Activated naive CD4-positive, alpha-beta T cell treated with anti-CD3 and anti-CD28 coated beads, Interleukin-2, amount 10 ng/mL, durations not matched to agents 7 days and 5 days (primary cell): ENCODE data around the gene PIP5K1A.

Experiments used
- CTCF ChIA-PET: fragments of 350-600 bp; sonication (Branson Sonifier 250); formaldehyde crosslinking; loops from one replicate; lab custom pipeline; 2021; ENCODE audit warnings: antibody characterized with exemption; lab: Charles Lee
- DNase-seq: peaks from one replicate; pipeline ENCODE4 v3.0.0-alpha.2; 2020
- H3K27ac Mint-ChIP-seq: one replicate; pipeline ENCODE4 v1.8.0; 2021; ENCODE audit warnings: mild to moderate bottlenecking, moderate library complexity, mixed read lengths
- H3K27me3 Mint-ChIP-seq: one replicate; pipeline ENCODE4 v1.8.0; 2021; ENCODE audit warnings: mild to moderate bottlenecking, mixed read lengths
- H3K36me3 Mint-ChIP-seq: one replicate; pipeline ENCODE4 v1.8.0; 2021; ENCODE audit warnings: mixed read lengths
- H3K4me1 Mint-ChIP-seq: one replicate; pipeline ENCODE4 v1.8.0; 2021; ENCODE audit warnings: mixed read lengths
- H3K4me3 Mint-ChIP-seq: one replicate; pipeline ENCODE4 v1.8.0; 2021; ENCODE audit warnings: mild to moderate bottlenecking, moderate library complexity, mixed read lengths
- H3K9me3 Mint-ChIP-seq: one replicate; pipeline ENCODE4 v1.8.0; 2021; ENCODE audit warnings: mixed read lengths

PIP5K1A gene, protein sequence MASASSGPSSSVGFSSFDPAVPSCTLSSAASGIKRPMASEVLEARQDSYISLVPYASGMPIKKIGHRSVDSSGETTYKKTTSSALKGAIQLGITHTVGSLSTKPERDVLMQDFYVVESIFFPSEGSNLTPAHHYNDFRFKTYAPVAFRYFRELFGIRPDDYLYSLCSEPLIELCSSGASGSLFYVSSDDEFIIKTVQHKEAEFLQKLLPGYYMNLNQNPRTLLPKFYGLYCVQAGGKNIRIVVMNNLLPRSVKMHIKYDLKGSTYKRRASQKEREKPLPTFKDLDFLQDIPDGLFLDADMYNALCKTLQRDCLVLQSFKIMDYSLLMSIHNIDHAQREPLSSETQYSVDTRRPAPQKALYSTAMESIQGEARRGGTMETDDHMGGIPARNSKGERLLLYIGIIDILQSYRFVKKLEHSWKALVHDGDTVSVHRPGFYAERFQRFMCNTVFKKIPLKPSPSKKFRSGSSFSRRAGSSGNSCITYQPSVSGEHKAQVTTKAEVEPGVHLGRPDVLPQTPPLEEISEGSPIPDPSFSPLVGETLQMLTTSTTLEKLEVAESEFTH

DNA sequence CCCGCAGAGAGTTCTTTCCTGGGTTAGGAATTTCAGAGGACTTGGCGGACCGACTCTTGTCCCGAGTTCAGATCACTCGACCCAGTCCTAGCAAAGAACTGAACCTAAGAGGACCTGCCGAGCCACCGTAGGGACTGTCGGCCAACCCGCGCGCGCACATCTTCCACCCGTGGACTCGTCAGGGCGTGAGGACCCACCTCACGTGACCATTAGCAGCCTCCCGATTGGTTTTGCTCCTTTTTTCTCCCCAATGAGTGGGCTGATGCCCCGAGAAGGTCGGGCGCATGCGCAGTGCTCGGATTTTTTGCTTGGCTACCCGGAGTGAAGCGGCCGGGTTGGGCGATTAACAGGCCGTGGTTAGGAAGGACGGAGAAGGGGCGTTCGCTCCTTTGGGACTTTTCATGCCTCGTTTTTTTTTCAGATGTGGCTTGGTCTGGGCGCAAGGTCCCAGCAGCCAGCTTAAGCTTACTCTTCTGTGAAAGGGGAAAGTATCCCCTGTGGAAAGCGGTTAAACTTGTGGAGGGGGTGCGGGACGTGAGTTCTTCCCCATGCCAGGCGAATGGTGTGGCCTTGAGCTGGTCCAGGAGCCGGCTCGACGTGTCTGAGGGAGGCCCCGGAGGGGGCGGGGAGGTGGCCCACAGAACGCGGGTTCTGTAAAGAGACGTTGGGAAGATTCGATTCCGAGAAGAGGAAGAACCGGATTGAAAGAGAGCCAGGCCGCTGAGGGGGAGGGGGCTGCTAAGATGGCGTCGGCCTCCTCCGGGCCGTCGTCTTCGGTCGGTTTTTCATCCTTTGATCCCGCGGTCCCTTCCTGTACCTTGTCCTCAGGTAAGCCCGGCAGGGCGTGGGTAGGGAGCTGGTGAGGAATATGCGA lies at the start of gene PIP5K1A:
Gene PIP5K1A (plus strand): TSS at position 299 of the 874 bp plus-strand sequence. CDS start 445 bp downstream, at position 744.
- H3K36me3 Mint-ChIP-seq, result peaks cover 20% of the 10 kb centered on the region
- CTCF ChIA-PET, result interaction anchor here (0.6 kb wide), 1 partner anchor 99 kb away, joined by 3 read pairs; no protein-coding TSS in a partner anchor
- H3K9me3 Mint-ChIP-seq, result no peaks in the 10 kb centered on the region
- H3K27me3 Mint-ChIP-seq, result peaks cover 29% of the 10 kb centered on the region
- DNase-seq, result peak; percentile 100
- H3K4me3 Mint-ChIP-seq, result peak within 1 kb of the TSS; percentile 92
- H3K27ac Mint-ChIP-seq, result peak within 1 kb of the TSS; percentile 98
- peaks cover 45% of the 10 kb centered on the region for H3K4me1 Mint-ChIP-seq

DNA sequence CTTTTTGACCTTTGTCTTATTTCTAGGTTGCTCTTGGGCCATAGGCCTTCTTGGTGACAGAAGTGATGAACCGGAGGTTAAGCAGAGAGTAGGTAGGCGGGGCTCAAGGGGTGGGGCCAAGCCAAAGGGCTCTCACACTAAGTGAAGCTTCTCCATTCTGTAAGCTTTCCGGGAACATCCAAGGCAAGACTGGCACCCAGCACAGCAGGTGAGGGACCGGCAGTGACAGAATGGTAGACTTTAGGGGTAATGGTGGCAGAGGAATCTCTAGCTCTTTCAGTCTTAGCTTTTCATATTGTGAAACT lies 41.9 kb upstream of the PIP5K1A start, which contains the start of gene TNFAIP8L2:
Gene TNFAIP8L2 (plus strand): TSS at position 135 of the 305 bp plus-strand sequence. CDS start 2,049 bp downstream, outside the sequence.
- peak; percentile 90 for DNase-seq
- CTCF ChIA-PET, result interaction anchor here (0.6 to 8.9 kb wide), 22 partner anchors 8 to 183 kb away, joined by 3 to 160 read pairs (median 4); partner anchors contain the start of genes MINDY1 and SCNM1
- peaks cover 56% of the 10 kb centered on the region for H3K4me1 Mint-ChIP-seq
- no peaks in the 10 kb centered on the region for H3K9me3 Mint-ChIP-seq
- no peaks in the 10 kb centered on the region for H3K27me3 Mint-ChIP-seq
- H3K4me3 Mint-ChIP-seq, result peak within 1 kb of the TSS; percentile 97
- H3K27ac Mint-ChIP-seq, result peak within 1 kb of the TSS; percentile 94
- peaks cover 41% of the 10 kb centered on the region for H3K36me3 Mint-ChIP-seq

DNA sequence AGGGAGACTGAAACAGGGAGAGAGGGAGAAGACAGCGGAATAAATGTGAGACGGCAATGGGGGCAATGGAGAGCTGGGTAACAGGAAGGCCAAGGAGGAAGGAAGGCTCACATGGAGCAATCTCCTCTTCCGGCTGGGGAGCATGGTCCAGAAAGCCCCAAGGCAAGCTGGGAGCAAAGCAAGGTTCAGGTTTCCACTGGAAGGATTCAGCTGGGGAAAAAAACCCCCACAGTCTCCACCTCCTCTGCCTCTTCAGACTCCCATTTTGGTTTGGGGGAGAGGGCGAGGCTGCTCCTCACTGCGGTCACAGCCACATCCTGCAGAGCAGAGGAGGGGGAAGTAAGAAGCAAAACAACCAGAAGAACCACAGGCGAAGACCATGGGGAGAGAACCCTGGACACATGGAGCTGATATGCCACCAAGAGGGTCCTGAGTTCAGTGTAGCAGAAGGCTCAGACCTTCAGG lies 41.3 kb upstream of the PIP5K1A start:
- Mint-ChIP-seq H3K36me3 (peaks cover 48% of the 10 kb centered on the region), H3K4me1 (peaks cover 62% of the 10 kb centered on the region), H3K9me3 (no peaks in the 10 kb centered on the region), H3K4me3 (peak overlapping the region; percentile 97), H3K27me3 (no peaks in the 10 kb centered on the region), H3K27ac (peak overlapping the region; percentile 94)
- DNase-seq, result peak; percentile 84
- CTCF ChIA-PET, result interaction anchor here (0.6 to 8.9 kb wide), 23 partner anchors 8 to 184 kb away, joined by 3 to 160 read pairs (median 4); partner anchors contain the start of genes MINDY1 and SCNM1

DNA sequence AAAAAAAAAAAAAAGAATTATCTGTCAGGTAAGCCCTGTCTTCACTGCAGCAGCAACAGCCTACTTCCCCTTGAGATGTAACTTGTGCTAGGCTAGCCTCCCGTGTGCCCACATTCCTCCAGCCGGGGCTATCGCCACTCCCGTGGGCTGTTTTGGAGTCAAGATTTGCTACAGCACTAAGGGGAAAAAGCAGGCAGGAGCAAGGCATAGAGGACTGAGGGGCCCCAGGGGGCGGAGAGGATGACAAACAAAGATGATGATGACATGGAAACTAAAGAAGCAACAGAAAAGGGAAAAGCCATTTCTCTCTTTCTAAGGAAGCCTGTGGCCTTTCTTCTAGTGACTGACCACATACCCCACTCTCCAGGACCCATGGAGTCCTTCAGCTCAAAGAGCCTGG lies 40.0 kb upstream of the PIP5K1A start:
- no peak for DNase-seq
- H3K27ac Mint-ChIP-seq, result peak overlapping the region; percentile 94
- CTCF ChIA-PET, result interaction anchor here (1.9 to 8.9 kb wide), 2 partner anchors 58 to 94 kb away, joined by 7 to 160 read pairs; no protein-coding TSS in a partner anchor
- peak overlapping the region; percentile 97 for H3K4me3 Mint-ChIP-seq
- peaks cover 53% of the 10 kb centered on the region for H3K36me3 Mint-ChIP-seq
- no peaks in the 10 kb centered on the region for H3K27me3 Mint-ChIP-seq
- H3K9me3 Mint-ChIP-seq, result no peaks in the 10 kb centered on the region
- H3K4me1 Mint-ChIP-seq, result peaks cover 69% of the 10 kb centered on the region

DNA sequence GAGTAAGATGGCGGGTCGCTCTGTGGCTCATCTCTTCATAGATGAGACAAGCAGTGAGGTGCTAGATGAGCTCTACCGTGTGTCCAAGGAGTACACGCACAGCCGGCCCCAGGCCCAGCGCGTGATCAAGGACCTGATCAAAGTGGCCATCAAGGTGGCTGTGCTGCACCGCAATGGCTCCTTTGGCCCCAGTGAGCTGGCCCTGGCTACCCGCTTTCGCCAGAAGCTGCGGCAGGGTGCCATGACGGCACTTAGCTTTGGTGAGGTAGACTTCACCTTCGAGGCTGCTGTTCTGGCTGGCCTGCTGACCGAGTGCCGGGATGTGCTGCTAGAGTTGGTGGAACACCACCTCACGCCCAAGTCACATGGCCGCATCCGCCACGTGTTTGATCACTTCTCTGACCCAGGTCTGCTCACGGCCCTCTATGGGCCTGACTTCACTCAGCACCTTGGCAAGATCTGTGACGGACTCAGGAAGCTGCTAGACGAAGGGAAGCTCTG lies 39.6 kb upstream of the PIP5K1A start:
- Mint-ChIP-seq H3K36me3 (peaks cover 53% of the 10 kb centered on the region), H3K27ac (peak overlapping the region; percentile 94), H3K9me3 (no peaks in the 10 kb centered on the region), H3K4me1 (peaks cover 71% of the 10 kb centered on the region), H3K27me3 (no peaks in the 10 kb centered on the region), H3K4me3 (peak overlapping the region; percentile 97)
- DNase-seq, result no peak
- CTCF ChIA-PET, result interaction anchor here (1.9 to 8.9 kb wide), 2 partner anchors 58 to 94 kb away, joined by 7 to 160 read pairs; no protein-coding TSS in a partner anchor

DNA sequence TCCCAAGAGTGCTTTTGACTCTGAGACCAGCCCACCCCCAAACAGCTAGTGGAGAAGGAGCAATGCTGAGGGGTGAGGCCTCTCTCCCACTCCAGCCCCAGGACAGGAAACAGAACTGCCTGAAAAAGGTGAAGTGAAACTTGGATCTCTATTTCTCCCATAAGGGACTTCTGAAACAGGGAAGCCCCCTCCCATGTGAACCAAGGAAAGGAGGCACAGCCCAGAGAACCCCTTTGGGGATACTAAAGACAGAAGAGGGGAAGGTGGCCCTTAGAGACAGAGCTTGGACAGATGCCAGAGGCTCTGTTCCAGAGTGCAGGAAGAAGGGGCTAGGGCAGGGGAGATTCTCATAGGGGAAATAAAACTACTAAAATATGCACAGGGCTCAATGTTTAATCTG lies 39.0 kb upstream of the PIP5K1A start:
- CTCF ChIA-PET, result interaction anchor here (1.9 to 8.9 kb wide), 2 partner anchors 59 to 93 kb away, joined by 7 to 160 read pairs; no protein-coding TSS in a partner anchor
- H3K4me3 Mint-ChIP-seq, result peak overlapping the region; percentile 41
- peaks cover 58% of the 10 kb centered on the region for H3K36me3 Mint-ChIP-seq
- H3K4me1 Mint-ChIP-seq, result peaks cover 75% of the 10 kb centered on the region
- peak overlapping the region; percentile 94 for H3K27ac Mint-ChIP-seq
- no peak for DNase-seq
- no peaks in the 10 kb centered on the region for H3K9me3 Mint-ChIP-seq
- no peaks in the 10 kb centered on the region for H3K27me3 Mint-ChIP-seq

DNA sequence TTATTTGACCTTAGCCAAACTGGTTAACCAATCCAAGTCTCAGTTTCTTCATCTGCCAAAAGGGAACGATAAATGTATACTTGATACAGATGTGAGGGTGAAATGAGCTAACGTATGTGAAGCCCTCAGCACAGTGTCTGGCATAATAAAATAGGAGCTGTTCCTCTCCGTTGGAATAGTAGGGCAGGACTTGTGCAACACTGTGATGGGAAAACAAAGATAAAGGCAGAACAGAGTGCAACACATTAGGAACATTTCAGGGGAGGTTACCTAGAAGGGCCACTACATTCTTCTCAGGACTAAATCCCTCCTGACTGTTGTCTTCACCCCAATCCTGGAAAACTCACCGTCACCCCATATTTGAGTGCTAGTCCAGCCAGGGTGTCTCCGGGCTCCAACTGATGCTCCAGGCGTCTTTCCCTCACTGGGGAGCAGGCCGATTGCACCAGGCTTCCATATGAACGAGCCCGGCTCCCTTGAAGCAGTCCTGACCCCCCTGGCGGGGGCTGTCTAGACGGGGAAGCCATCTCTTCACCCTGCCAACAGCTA lies 33.5 kb upstream of the PIP5K1A start:
- peak overlapping the region; percentile 93 for H3K27ac Mint-ChIP-seq
- no peaks in the 10 kb centered on the region for H3K9me3 Mint-ChIP-seq
- CTCF ChIA-PET, result interaction anchor here (0.9 to 1.0 kb wide), 2 partner anchors 65 to 140 kb away, joined by 3 read pairs; no protein-coding TSS in a partner anchor
- peaks cover 4% of the 10 kb centered on the region for H3K27me3 Mint-ChIP-seq
- peaks cover 71% of the 10 kb centered on the region for H3K4me1 Mint-ChIP-seq
- H3K4me3 Mint-ChIP-seq, result peak overlapping the region; percentile 86
- peaks cover 63% of the 10 kb centered on the region for H3K36me3 Mint-ChIP-seq
- no peak for DNase-seq

DNA sequence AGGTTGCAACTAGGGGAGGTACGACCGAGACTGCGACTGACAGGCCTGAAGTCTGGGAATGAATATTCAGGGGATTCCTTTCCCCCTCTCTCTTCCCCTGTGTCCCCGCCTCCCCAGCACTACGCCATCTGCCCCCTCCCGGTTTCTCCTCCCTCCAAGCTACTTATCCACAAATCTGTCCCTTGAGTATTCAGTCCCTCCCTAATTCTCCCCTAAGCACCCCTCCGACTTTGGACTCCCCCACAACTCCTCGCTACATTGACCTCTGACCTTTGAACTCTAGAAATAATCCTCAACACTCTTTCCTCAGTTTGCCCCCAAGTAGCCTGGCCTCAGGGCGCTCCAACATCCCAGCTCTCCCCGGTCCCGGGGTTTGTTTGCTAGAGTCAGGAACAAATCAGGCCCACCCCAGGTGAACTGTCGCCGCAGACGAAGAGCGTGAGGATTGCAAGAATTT lies 33.0 kb upstream of the PIP5K1A start:
- peaks cover 67% of the 10 kb centered on the region for H3K4me1 Mint-ChIP-seq
- peaks cover 4% of the 10 kb centered on the region for H3K27me3 Mint-ChIP-seq
- peak overlapping the region; percentile 86 for H3K4me3 Mint-ChIP-seq
- H3K9me3 Mint-ChIP-seq, result no peaks in the 10 kb centered on the region
- CTCF ChIA-PET, result interaction anchor here (0.9 to 1.0 kb wide), 2 partner anchors 66 to 141 kb away, joined by 3 read pairs; no protein-coding TSS in a partner anchor
- H3K36me3 Mint-ChIP-seq, result peaks cover 59% of the 10 kb centered on the region
- no peak for DNase-seq
- H3K27ac Mint-ChIP-seq, result peak overlapping the region; percentile 93

DNA sequence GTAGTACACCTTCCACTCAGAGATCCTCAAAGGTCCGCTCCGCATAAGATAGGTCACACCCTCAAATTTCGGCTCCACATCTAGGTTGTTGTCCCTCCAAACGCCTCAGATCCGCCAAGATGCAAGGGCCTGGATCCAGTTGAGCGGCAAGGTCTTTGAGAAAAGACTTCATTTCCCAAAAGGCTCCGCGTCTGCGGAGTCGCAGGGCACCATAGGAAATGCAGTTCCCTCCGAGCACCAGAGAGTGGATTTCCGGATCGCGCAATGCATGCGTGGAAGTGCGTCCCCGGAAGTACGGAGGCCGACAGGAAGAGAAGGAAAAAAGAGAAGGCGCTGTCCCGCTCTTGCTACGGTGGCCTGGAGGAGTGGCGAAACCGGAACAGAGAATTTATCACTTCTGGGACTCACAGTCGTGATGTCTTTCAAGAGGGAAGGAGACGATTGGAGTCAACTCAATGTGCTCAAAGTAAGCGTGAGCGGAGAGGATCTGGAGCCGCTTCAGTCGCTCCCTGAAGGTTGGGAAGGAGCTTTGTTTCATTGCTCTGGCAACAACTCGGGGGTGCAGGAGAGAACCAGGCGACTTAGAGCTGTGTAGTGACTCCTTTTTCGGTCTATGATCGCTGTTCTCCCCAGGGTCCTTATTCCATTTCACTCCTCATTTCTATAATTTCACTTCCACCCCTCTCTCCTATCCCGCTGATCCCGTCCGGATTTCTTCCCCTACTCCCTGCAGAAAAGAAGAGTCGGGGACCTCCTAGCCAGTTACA lies 32.4 kb upstream of the PIP5K1A start, which contains the start of the genes LYSMD1 and SCNM1:
Gene LYSMD1 (minus strand): TSS at position 165 of the 767 bp plus-strand sequence. CDS start 644 bp downstream, outside the sequence.
Gene SCNM1 (plus strand): TSS at position 407 of the 767 bp plus-strand sequence. CDS start 9 bp downstream, at position 416.
- peaks cover 61% of the 10 kb centered on the region for H3K4me1 Mint-ChIP-seq

DNA sequence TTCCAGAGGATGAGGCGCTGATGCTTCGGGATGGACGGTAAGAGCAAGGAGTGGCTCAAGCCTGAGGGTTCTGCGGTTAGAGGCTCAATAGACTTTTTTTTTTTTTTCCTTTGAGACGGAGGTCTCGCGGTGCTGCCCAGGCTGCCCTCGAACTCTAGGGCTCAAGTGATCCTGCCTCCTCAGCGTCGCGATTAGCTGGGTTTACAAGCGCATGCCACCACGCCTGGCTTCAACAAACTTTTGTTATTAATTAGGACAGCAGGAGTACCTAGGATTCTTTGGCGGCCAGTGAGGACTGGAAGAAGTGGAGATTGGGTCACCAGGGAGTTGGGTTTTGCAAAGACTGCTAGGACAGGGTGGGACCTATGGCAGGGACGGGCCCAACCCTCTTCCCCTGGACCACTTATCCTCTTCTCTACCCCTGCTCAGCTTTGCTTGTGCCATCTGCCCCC lies 31.8 kb upstream of the PIP5K1A start:
- no peaks in the 10 kb centered on the region for H3K9me3 Mint-ChIP-seq
- peaks cover 56% of the 10 kb centered on the region for H3K4me1 Mint-ChIP-seq
- no peak for DNase-seq
- CTCF ChIA-PET, result interaction anchor here (0.8 to 1.8 kb wide), 4 partner anchors 9 to 66 kb away, joined by 3 to 4 read pairs (median 4); partner anchors contain the start of genes TMOD4 and TNFAIP8L2
- peak overlapping the region; percentile 93 for H3K27ac Mint-ChIP-seq
- peaks cover 50% of the 10 kb centered on the region for H3K36me3 Mint-ChIP-seq
- peak overlapping the region; percentile 86 for H3K4me3 Mint-ChIP-seq
- H3K27me3 Mint-ChIP-seq, result peaks cover 4% of the 10 kb centered on the region

More for the DNA sequence above, 32.4 kb upstream of the PIP5K1A start, which contains the start of the genes LYSMD1 and SCNM1:
- CTCF ChIA-PET, result interaction anchor here (0.8 to 1.8 kb wide), 5 partner anchors 9 to 141 kb away, joined by 3 to 4 read pairs (median 4); partner anchors contain the start of genes TMOD4 and TNFAIP8L2
- H3K9me3 Mint-ChIP-seq, result no peaks in the 10 kb centered on the region
- peak; percentile 98 for DNase-seq
- H3K27me3 Mint-ChIP-seq, result peaks cover 4% of the 10 kb centered on the region
- peaks cover 53% of the 10 kb centered on the region for H3K36me3 Mint-ChIP-seq
- peak within 1 kb of the TSS; percentile 93 for H3K27ac Mint-ChIP-seq
- peak within 1 kb of the TSS; percentile 86 for H3K4me3 Mint-ChIP-seq

DNA sequence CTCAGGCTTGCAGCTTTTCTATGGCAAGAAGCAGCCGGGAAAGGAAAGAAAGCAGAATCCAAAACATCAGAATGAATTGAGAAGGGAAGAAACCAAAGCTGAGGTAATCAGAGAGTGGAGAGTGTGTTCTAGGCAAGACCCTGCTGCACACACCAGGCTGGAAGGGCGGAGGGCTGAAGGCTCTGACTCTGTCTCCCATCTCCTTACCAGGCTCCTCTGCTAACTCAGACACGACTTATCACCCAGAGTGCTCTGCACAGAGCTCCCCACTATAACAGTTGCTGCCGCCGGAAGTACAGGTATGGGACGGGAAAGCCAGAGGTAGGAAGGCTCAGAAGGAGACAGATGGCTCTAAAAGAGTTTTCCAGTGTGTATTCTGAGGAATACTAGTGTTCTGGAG lies 31.2 kb upstream of the PIP5K1A start:
- CTCF ChIA-PET, result interaction anchor here (1.0 to 1.8 kb wide), 2 partner anchors 9 to 67 kb away, joined by 3 to 4 read pairs; partner anchors contain the start of gene TMOD4
- H3K4me1 Mint-ChIP-seq, result peaks cover 50% of the 10 kb centered on the region
- no peak for DNase-seq
- peaks cover 4% of the 10 kb centered on the region for H3K27me3 Mint-ChIP-seq
- H3K36me3 Mint-ChIP-seq, result peaks cover 45% of the 10 kb centered on the region
- peak overlapping the region; percentile 86 for H3K4me3 Mint-ChIP-seq
- H3K9me3 Mint-ChIP-seq, result no peaks in the 10 kb centered on the region
- H3K27ac Mint-ChIP-seq, result peak overlapping the region; percentile 74
